HTR-8/SVneo (cell line): ENCODE results near the gene CYREN.
A peak's percentile ranks its signal among the peaks of the same experiment; 100 is the strongest.
"Not testable (repeated sequence)": the region's sequence is repeated elsewhere in the genome, so short reads cannot be mapped to it uniquely, and the experiment has no call there.

ENCODE experiments used
- DNase-seq: peaks from one replicate; pipeline ENCODE4 v3.0.0; 2011; ENCODE audit warnings: low spot score, mixed read lengths; ENCODE audit not compliant: insufficient read length
- FAIRE-seq: peaks from 2 replicates; lab custom pipeline; 2011; peaks lifted over from hg19 to GRCh38; lab: Jason Lieb, UNC

CYREN gene

GRCh38 chr7:135170274-135170997 lies at the start of gene CYREN:
CYREN (minus strand) TSS chr7:135170707; CDS start chr7:135168922, 1,785 bp downstream.
- FAIRE-seq (no peak), DNase-seq (peak; percentile 85)

- FAIRE-seq: no peak
- DNase-seq: no peak
These were observed 47.4 kb upstream of the CYREN start for GRCh38 chr7:135217645-135218509.

- FAIRE-seq: no peak
- DNase-seq: no peak
These were observed 45.2 kb upstream of the CYREN start for GRCh38 chr7:135215698-135216097.

DNA sequence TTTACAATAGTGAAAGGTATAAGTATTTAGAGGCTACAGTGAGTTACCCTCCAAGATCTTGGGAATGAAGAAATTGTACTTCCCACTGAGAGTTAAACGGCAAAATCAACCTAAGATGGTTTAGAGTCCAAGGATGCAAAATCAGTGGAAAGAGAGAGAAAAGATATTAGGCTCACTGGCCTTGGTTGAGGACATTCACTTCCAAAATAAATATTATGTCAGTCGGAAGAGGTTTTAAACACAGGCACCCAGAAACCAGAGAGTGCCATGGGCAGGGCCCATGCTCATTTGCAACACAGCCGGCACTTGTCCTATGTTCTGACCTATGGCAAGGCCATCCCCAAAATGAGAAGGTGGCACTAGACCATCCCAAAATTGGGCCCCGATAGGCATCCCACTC lies 44.7 kb upstream of the CYREN start:
- FAIRE-seq (no peak), DNase-seq (no peak)

DNA sequence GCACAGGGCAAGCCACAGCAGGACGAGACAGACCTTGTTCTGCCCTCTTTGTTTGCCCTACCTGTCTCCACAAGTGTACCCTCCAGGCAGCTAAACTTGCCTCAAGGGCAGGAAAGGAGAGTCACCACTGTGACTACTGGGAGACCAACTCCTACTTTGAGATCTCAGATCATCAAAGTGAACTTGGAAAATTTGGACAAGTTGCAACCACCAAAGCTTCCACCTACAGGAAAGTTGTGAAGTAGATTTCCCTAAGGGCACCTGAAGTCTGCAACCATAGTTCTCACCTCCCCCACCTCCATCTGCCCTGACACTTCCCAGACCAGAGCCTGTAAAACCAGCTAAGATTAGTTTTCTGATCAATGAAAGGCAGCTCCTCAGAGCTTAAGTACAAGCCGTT lies 43.3 kb upstream of the CYREN start:
- no peak for DNase-seq
- FAIRE-seq: no peak

- not testable (repeated sequence) for FAIRE-seq, DNase-seq
These were observed 41.6 kb upstream of the CYREN start for GRCh38 chr7:135211946-135212685.

DNA sequence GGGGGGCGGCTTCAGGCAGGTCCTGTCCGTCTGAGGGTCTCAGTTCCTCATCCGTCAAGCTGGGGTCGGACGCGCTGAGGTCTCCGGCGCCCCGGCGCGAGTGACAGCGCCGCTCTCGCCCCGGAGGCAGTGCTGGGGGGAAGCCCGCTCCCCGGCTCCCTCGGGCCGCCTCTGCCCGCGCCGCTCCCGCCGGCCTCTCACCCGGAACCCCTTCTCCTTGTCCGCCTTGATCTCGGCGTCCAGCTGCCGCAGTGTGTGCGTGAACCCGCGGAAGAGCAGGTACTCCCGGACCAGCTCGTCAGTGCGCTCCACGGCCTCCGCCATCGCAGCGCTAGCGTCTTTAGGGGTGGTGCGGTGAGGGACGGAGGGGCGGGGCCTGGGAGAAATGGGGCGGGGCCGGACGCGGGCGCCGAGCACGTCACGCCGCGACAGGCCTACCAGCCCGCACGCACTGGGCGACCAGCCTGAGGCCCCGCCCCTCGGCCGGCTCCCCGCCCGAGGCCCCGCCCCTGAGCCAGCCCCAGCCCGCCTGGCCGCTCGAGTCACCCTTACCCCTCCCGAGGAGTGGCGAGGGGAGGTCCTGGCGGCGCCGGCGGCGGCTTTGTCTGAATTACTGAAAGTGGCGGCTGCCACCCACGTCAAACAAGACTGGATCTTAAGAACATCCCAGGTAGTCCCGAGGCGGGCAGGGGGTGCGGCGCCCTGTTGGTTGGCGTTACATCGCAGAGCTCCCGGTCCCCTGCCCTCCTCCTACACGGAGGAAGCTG lies 40.9 kb upstream of the CYREN start, which contains the start of gene WDR91:
WDR91 (minus strand) TSS at position 348 of the 767 bp plus-strand sequence; CDS start at position 324, 24 bp downstream.
- FAIRE-seq (no peak), DNase-seq (peak; percentile 94)

- FAIRE-seq: no peak
- DNase-seq: peak; percentile 6
These were observed 40.3 kb upstream of the CYREN start for GRCh38 chr7:135210888-135211178.

DNA sequence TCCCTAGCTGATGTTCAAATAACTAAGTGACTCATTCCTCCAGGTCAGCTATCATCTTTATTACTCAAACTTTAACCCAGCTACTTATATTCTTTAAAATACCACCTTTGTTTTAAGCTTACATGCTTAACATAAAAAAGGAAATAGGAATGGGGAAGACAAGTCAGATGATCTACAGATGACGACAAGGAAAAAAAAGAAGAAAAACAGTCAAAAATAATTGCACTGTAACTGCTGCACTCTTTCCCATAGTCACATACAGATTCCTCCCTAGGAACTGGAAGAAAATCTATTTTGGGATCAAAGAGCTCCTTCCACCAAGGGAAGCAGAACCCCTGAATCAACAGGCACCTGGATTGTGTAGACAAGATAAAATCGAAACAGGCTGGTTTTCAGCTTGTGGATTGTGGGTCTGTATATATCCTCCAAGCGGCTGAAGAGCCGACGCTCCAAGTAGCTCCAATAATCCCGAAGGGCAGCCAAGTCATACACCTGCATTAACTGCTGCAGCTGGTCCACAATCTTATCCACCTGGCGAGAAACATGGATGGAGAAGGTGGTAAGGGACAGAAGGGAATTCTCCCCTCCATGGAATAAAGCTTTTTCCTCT lies 38.8 kb upstream of the CYREN start:
- DNase-seq: no peak
- FAIRE-seq: no peak

- FAIRE-seq: no peak
- DNase-seq: no peak
These were observed 37.7 kb upstream of the CYREN start for GRCh38 chr7:135208102-135208793.

- no peak for FAIRE-seq
- no peak for DNase-seq
These were observed 37.0 kb upstream of the CYREN start for GRCh38 chr7:135207406-135208101.

DNA sequence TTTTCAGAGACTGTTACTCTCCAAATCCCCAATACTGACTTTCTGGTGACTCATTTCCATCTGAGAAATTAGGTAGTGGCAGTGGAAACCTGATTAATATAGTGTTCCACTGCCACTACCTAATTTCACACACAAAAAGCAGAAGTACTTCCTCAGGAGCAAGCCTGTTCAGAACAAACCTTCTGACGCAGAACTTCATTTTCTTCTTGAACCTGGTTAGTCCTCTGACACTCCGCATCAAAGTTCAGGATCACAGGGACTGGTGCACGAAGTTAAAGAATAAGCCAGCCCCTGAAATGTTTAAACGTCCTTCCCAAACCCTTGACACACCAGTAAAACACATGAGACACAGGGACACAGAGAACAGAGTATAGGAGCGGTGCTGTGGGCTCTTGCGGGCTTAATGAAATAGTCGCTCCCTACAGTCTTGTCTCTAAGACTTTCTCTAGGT lies 36.5 kb upstream of the CYREN start:
- FAIRE-seq: no peak
- no peak for DNase-seq

DNA sequence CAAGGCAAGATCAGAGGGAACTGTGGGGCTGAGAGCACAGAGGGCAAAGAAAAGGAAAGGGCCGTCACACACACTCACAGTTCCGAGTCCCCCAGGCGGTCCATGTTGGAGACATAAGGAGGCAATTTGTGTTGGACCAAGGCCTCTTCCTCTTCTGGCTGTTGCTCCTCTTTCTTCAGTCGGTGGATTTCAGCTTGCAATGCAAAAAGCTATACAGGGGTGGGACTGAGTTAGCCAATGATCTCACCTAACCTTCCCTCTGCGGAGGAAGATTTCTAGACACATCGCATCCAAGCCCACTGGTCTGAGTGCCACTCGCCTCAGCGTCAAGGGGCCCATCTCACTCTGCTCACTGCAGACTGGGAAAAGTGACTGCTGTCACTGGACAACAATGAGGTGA lies 35.3 kb upstream of the CYREN start:
- no peak for FAIRE-seq
- no peak for DNase-seq

GRCh38 chr7:135204876-135205275 lies 34.4 kb upstream of the CYREN start:
- FAIRE-seq: no peak

DNA sequence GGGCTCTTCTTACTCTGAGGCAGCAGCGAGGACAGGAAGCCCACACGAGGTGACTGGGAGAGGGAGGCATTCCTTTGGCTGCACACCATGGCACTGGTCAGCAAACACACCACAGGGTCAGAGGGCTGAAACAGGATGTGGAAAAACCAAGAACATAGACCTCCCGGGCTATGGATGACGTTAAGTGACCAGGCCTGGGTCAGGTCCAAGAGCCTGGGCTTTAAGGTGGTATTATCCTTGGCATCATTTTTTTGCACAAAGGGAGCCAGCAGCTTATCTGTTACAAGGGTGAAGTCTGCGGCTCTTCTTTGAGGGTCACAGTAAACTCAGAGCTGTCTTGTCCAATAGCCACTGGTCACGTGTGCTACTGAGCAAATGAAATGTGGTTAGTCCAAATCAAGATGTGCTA lies 33.8 kb upstream of the CYREN start:
- DNase-seq: no peak
- FAIRE-seq: no peak

More at GRCh38 chr7:135204876-135205275, 34.4 kb upstream of the CYREN start:
- DNase-seq: no peak

DNA sequence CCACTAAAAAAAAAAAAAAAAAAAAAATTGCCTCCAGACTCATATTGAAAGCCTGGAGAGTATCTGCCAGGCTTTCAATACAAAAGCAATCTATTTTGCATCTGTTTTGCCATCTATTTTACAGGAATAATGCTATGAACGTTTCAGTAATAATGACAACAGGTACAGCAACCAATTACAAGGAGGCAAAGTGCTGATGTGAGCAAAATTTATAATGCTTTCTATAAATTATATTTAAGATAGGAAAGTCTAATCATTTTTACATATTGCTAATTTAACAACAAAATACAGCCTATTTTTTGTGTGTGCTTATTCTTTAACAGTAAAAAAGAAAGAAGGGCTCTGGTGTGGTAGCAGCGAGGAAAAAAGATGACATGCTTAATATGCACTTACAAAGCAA lies 30.8 kb upstream of the CYREN start:
- DNase-seq: no peak
- no peak for FAIRE-seq

GRCh38 chr7:135200821-135201331 lies 30.4 kb upstream of the CYREN start:
- no peak for FAIRE-seq
- DNase-seq: no peak

GRCh38 chr7:135199439-135199838 lies 28.9 kb upstream of the CYREN start:
- FAIRE-seq (no peak), DNase-seq (no peak)
